Mucosa of stomach (tissue), 1 donor: ENCODE measurements around the gene ONECUT3.

Source experiments
- H3K27me3 ChIP-seq: one replicate; pipeline ENCODE4 v1.7.0; 2013; ENCODE audit warnings: mild to moderate bottlenecking, low read length; ENCODE audit not compliant: control insufficient read depth, insufficient read depth
- H3K36me3 ChIP-seq: one replicate; pipeline ENCODE4 v1.7.0; 2013; ENCODE audit warnings: low read length; ENCODE audit not compliant: control insufficient read depth, insufficient read depth
- H3K4me1 ChIP-seq: one replicate; pipeline ENCODE4 v1.7.0; 2013; ENCODE audit warnings: mild to moderate bottlenecking, low read length; ENCODE audit not compliant: control insufficient read depth, insufficient read depth
- H3K4me3 ChIP-seq: one replicate; pipeline ENCODE4 v1.7.0; 2013; ENCODE audit warnings: low read length
- H3K9ac ChIP-seq: one replicate; pipeline ENCODE4 v1.7.0; 2013; ENCODE audit warnings: mild to moderate bottlenecking, low read length, moderate library complexity
- H3K9me3 ChIP-seq: one replicate; pipeline ENCODE4 v1.7.0; 2013; ENCODE audit warnings: mild to moderate bottlenecking, low read length, moderate library complexity; ENCODE audit not compliant: control insufficient read depth
- donor health status: Pancreatic carcinoma.

ONECUT3 gene

GRCh38 chr19:1812426-1813191, 59.3 kb downstream of the ONECUT3 start:
- no peaks in the 10 kb centered on the region for H3K9me3 ChIP-seq
- peak overlapping the region; percentile 45 for H3K9ac ChIP-seq
- no peak overlapping the region for H3K4me3 ChIP-seq
- H3K36me3 ChIP-seq: peaks cover 3% of the 10 kb centered on the region
- peaks cover 20% of the 10 kb centered on the region for H3K4me1 ChIP-seq
- no peaks in the 10 kb centered on the region for H3K27me3 ChIP-seq

- Histone ChIP-seq H3K36me3 (peaks cover 3% of the 10 kb centered on the region), H3K4me3 (no peak overlapping the region), H3K4me1 (peaks cover 20% of the 10 kb centered on the region), H3K9me3 (no peaks in the 10 kb centered on the region), H3K9ac (peak overlapping the region; percentile 45), H3K27me3 (no peaks in the 10 kb centered on the region)
Observed at GRCh38 chr19:1813192-1814182, 60.2 kb downstream of the ONECUT3 start.

GRCh38 chr19:1814391-1814790, 61.1 kb downstream of the ONECUT3 start:
- H3K9ac ChIP-seq: no peak overlapping the region
- no peak overlapping the region for H3K4me3 ChIP-seq
- peaks cover 3% of the 10 kb centered on the region for H3K36me3 ChIP-seq
- H3K9me3 ChIP-seq: no peaks in the 10 kb centered on the region
- H3K27me3 ChIP-seq: no peaks in the 10 kb centered on the region
- H3K4me1 ChIP-seq: peaks cover 20% of the 10 kb centered on the region

GRCh38 chr19:1814833-1815604, 61.7 kb downstream of the ONECUT3 start:
- Histone ChIP-seq H3K4me3 (no peak overlapping the region), H3K9me3 (no peaks in the 10 kb centered on the region), H3K36me3 (peaks cover 3% of the 10 kb centered on the region), H3K9ac (no peak overlapping the region), H3K4me1 (peaks cover 20% of the 10 kb centered on the region), H3K27me3 (no peaks in the 10 kb centered on the region)

GRCh38 chr19:1815605-1816529, 62.6 kb downstream of the ONECUT3 start:
- Histone ChIP-seq H3K27me3 (no peaks in the 10 kb centered on the region), H3K4me1 (peaks cover 20% of the 10 kb centered on the region), H3K36me3 (peaks cover 3% of the 10 kb centered on the region), H3K4me3 (no peak overlapping the region), H3K9me3 (no peaks in the 10 kb centered on the region), H3K9ac (no peak overlapping the region)

- Histone ChIP-seq H3K9me3 (no peaks in the 10 kb centered on the region), H3K27me3 (no peaks in the 10 kb centered on the region), H3K36me3 (peaks cover 3% of the 10 kb centered on the region), H3K4me3 (no peak overlapping the region), H3K4me1 (peaks cover 12% of the 10 kb centered on the region), H3K9ac (no peak overlapping the region)
Observed at GRCh38 chr19:1816530-1817298, 63.4 kb downstream of the ONECUT3 start.

- H3K4me1 ChIP-seq: peaks cover 9% of the 10 kb centered on the region
- no peaks in the 10 kb centered on the region for H3K9me3 ChIP-seq
- H3K9ac ChIP-seq: no peak overlapping the region
- H3K36me3 ChIP-seq: peaks cover 3% of the 10 kb centered on the region
- H3K4me3 ChIP-seq: no peak overlapping the region
- H3K27me3 ChIP-seq: no peaks in the 10 kb centered on the region
Observed at GRCh38 chr19:1817553-1818179, 64.4 kb downstream of the ONECUT3 start.

- Histone ChIP-seq H3K9me3 (no peaks in the 10 kb centered on the region), H3K4me3 (no peak overlapping the region), H3K27me3 (no peaks in the 10 kb centered on the region), H3K4me1 (no peaks in the 10 kb centered on the region), H3K9ac (no peak overlapping the region), H3K36me3 (peaks cover 3% of the 10 kb centered on the region)
Observed at GRCh38 chr19:1818549-1819195, 65.4 kb downstream of the ONECUT3 start.

GRCh38 chr19:1819341-1820255, 66.3 kb downstream of the ONECUT3 start:
- H3K9me3 ChIP-seq: no peaks in the 10 kb centered on the region
- H3K4me3 ChIP-seq: no peak overlapping the region
- H3K27me3 ChIP-seq: no peaks in the 10 kb centered on the region
- H3K9ac ChIP-seq: no peak overlapping the region
- peaks cover 3% of the 10 kb centered on the region for H3K36me3 ChIP-seq
- H3K4me1 ChIP-seq: no peaks in the 10 kb centered on the region
